NCI-H2107 treated with DMSO at 0.1 percent for 48 hours (cell line): ENCODE data around the gene LIF.
"Not testable (repeated sequence)": the region's sequence is repeated elsewhere in the genome, so short reads cannot be mapped to it uniquely, and the experiment has no call there.

Source experiments
- DNase-seq: peaks from one replicate; lab custom pipeline; 2025; ENCODE audit not compliant: unreplicated experiment; lab: John Stamatoyannopoulos, UW

Gene LIF

GRCh38 chr22:30212363-30212995, 34.1 kb downstream of the LIF start:
- DNase-seq, result no peak

GRCh38 chr22:30211124-30211820, 35.3 kb downstream of the LIF start:
- DNase-seq, result no peak

- no peak for DNase-seq
Observed at GRCh38 chr22:30210235-30210909, 36.2 kb downstream of the LIF start.

- DNase-seq, result no peak
Observed at GRCh38 chr22:30209642-30210041, 36.9 kb downstream of the LIF start.

GRCh38 chr22:30208631-30209603, 37.6 kb downstream of the LIF start:
- DNase-seq, result no peak

GRCh38 chr22:30206944-30207343, 39.6 kb downstream of the LIF start:
- DNase-seq, result peak; percentile 7

- no peak for DNase-seq
Observed at GRCh38 chr22:30205281-30206115, 41.1 kb downstream of the LIF start.

GRCh38 chr22:30204742-30205111, 41.8 kb downstream of the LIF start:
- DNase-seq, result no peak

GRCh38 chr22:30204015-30204741, 42.4 kb downstream of the LIF start:
- DNase-seq, result no peak

- DNase-seq, result no peak
Observed at GRCh38 chr22:30202531-30203006, 44.0 kb downstream of the LIF start.

GRCh38 chr22:30201945-30202344, 44.6 kb downstream of the LIF start:
- no peak for DNase-seq

- DNase-seq, result not testable (repeated sequence)
Observed at GRCh38 chr22:30200905-30201304, 45.7 kb downstream of the LIF start.

GRCh38 chr22:30198921-30199320, 47.6 kb downstream of the LIF start:
- no peak for DNase-seq

- no peak for DNase-seq
Observed at GRCh38 chr22:30198152-30198825, 48.3 kb downstream of the LIF start.

GRCh38 chr22:30197389-30197788, 49.2 kb downstream of the LIF start:
- no peak for DNase-seq

- no peak for DNase-seq
Observed at GRCh38 chr22:30196880-30197336, 49.7 kb downstream of the LIF start.

- peak; percentile 86 for DNase-seq
Observed at GRCh38 chr22:30196141-30196879, 50.2 kb downstream of the LIF start.
